Gastrocnemius medialis (tissue), 4 donors: Measurements from ENCODE around the gene THOC6. TPM values are rescaled to one million over a fixed set of nuclear protein-coding genes. Genes with fewer than 3 reads are reported as not detected.

Experiments
- ATAC-seq, 2 donors: fragments of 150-250 bp; one replicate each; pipeline ENCODE4 v1.9.1; 2016
- DNase-seq, 2 donors: peaks; one replicate each; pipeline ENCODE4 v3.0.0-alpha.2; 2019
- H3K27ac ChIP-seq, 4 donors: fragments of 200-600 bp; sonication (generic); 1 replicate in 1 of 4; 2 replicates in 3 of 4; pipeline ENCODE4 v1.5.1; 2016 to 2018; ENCODE audit warnings: mild to moderate bottlenecking in 2 of 4, moderate library complexity in 1 of 4
- H3K27me3 ChIP-seq, 3 donors: fragments of 200-600 bp; sonication (generic) in 2 of 3; 1 replicate in 1 of 3; 2 replicates in 2 of 3; pipeline versions ENCODE4 v1.5.1 to v1.6.0; 2016 to 2019; ENCODE audit warnings: mild to moderate bottlenecking in 1 of 3, moderate library complexity in 1 of 3
- H3K36me3 ChIP-seq, 2 donors: fragments of 200-600 bp; sonication (generic) in 1 of 2; one replicate each; pipeline ENCODE4 v1.5.1; 2017 to 2018
- H3K4me1 ChIP-seq, 2 donors: fragments of 200-600 bp; sonication (generic) in 1 of 2; one replicate each; pipeline ENCODE4 v1.5.1; 2016 to 2017; ENCODE audit warnings: mild to moderate bottlenecking in 2 of 2
- H3K4me3 ChIP-seq, 4 donors: fragments of 200-600 bp; sonication (generic) in 3 of 4; 1 replicate in 1 of 4; 2 replicates in 3 of 4; pipeline ENCODE4 v1.5.1; 2016 to 2019; ENCODE audit warnings: mild to moderate bottlenecking in 2 of 4
- H3K9me3 ChIP-seq, 3 donors: fragments of 200-600 bp; sonication (generic) in 2 of 3; 1 replicate in 1 of 3; 2 replicates in 2 of 3; pipeline ENCODE4 v1.5.1; 2016 to 2019
- POLR2A ChIP-seq, 2 donors: fragments of 450-650 bp; IDR thresholded peaks; one replicate each; pipeline ENCODE4 v1.6.1; 2017; ENCODE audit warnings: antibody characterized with exemption in 2 of 2, mild to moderate bottlenecking in 2 of 2, moderate library complexity in 2 of 2
- in situ Hi-C, 4 donors: fragments of 200-750 bp; cut with MboI; loops; one replicate each; pipeline versions ENCODE4 v1.15.0 to v1.8.0; 2017; ENCODE audit warnings: low sequenced_read_pairs in 4 of 4
- intact Hi-C: fragments of 100-400 bp; cut with DNase I; formaldehyde crosslinking; loops from one replicate; pipeline ENCODE4 v1.15.1; 2023; ENCODE audit warnings: low total_unique reads
- total RNA-seq, 4 donors: library from RNA; depleted of rRNA; stranded (reverse); fragments of >200 nt; gene quantifications; one replicate each; pipeline versions ENCODE4 v1.1.0 to v1.2.3, GENCODE V29; 2016
- TF ChIP-seq, protein P1 (sequence below), 5 experiments: fragments of 450-650 bp in 3 of 5; fragments of 200-600 bp in 2 of 5; sonication (generic) in 2 of 5; IDR thresholded peaks in 4 of 5; conservative IDR thresholded peaks in 1 of 5; 1 replicate in 4 of 5; 2 replicates in 1 of 5; pipeline ENCODE4 v1.5.1; 2016 to 2019; ENCODE audit warnings: antibody characterized with exemption in 5 of 5, mild to moderate bottlenecking in 3 of 5, moderate library complexity in 3 of 5

The THOC6 gene
- total RNA-seq, 4 donors from 2014 or later: 15.0 to 31.1 (median 21.5) TPM

- in situ Hi-C loops (no loop called here), intact Hi-C loops (no loop called here)
- ATAC-seq (no peak), DNase-seq (no peak)
- peaks cover 0 to 12% of the 10 kb centered on the region in 2 donors for H3K36me3 ChIP-seq
- no peak overlapping the region for H3K4me3 ChIP-seq
- H3K9me3 ChIP-seq: no peaks in the 10 kb centered on the region
- TF ChIP-seq POLR2A (IDR thresholded peaks at IDR 0.05): no peak
- TF ChIP-seq, protein P1, sequence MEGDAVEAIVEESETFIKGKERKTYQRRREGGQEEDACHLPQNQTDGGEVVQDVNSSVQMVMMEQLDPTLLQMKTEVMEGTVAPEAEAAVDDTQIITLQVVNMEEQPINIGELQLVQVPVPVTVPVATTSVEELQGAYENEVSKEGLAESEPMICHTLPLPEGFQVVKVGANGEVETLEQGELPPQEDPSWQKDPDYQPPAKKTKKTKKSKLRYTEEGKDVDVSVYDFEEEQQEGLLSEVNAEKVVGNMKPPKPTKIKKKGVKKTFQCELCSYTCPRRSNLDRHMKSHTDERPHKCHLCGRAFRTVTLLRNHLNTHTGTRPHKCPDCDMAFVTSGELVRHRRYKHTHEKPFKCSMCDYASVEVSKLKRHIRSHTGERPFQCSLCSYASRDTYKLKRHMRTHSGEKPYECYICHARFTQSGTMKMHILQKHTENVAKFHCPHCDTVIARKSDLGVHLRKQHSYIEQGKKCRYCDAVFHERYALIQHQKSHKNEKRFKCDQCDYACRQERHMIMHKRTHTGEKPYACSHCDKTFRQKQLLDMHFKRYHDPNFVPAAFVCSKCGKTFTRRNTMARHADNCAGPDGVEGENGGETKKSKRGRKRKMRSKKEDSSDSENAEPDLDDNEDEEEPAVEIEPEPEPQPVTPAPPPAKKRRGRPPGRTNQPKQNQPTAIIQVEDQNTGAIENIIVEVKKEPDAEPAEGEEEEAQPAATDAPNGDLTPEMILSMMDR (IDR thresholded peaks at IDR 0.05 in 4 of 5, conservative IDR thresholded peaks at IDR 0.05 in 1 of 5): no peak
- H3K4me1 ChIP-seq: peaks cover 4 to 6% of the 10 kb centered on the region in 2 donors
- H3K27ac ChIP-seq: no peak overlapping the region
- H3K27me3 ChIP-seq: peaks cover 9 to 12% (median 11%) of the 10 kb centered on the region in 3 donors
Observed at GRCh38 chr16:3007059-3007956, 16.5 kb upstream of the THOC6 start.

GRCh38 chr16:3007957-3008689 is 15.7 kb upstream of the THOC6 start:
- TF ChIP-seq POLR2A (IDR thresholded peaks at IDR 0.05): no peak
- TF ChIP-seq, protein P1 (IDR thresholded peaks at IDR 0.05 in 4 of 5, conservative IDR thresholded peaks at IDR 0.05 in 1 of 5): no peak
- Histone ChIP-seq H3K4me1 (peaks cover 4 to 6% of the 10 kb centered on the region in 2 donors), H3K4me3 (no peak overlapping the region), H3K27ac (no peak overlapping the region), H3K9me3 (no peaks in the 10 kb centered on the region), H3K36me3 (peaks cover 0 to 12% of the 10 kb centered on the region in 2 donors), H3K27me3 (peaks cover 18 to 20% (median 19%) of the 10 kb centered on the region in 3 donors)
- ATAC-seq: no peak
- intact Hi-C loops: no loop called here
- DNase-seq: no peak
- in situ Hi-C loops: no loop called here

DNA sequence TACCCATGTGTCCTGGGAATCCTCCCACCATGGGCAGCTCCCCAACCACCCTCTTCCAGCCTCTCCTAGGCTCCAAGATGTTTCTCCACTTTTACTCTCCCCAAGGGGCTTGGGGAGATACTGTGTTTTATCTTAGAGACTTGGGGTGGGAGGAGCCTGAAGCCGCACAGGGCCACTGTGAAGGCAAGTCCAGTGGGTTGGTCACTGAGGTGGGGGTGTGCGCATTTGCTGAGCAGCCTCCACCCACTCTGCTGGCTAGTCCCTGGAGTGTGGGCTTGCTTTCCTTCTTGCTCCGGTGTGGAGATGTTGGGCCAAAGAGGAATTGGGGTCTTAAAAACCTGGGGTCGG is 15.2 kb upstream of the THOC6 start:
- peaks cover 22 to 24% (median 24%) of the 10 kb centered on the region in 3 donors for H3K27me3 ChIP-seq
- DNase-seq (no peak), ATAC-seq (no peak)
- peaks cover 0 to 12% of the 10 kb centered on the region in 2 donors for H3K36me3 ChIP-seq
- H3K4me1 ChIP-seq: peaks cover 4 to 6% of the 10 kb centered on the region in 2 donors
- TF ChIP-seq, protein P1 (IDR thresholded peaks at IDR 0.05 in 4 of 5, conservative IDR thresholded peaks at IDR 0.05 in 1 of 5): no peak
- no peak for TF ChIP-seq POLR2A (IDR thresholded peaks at IDR 0.05)
- in situ Hi-C loops: no loop called here
- H3K4me3 ChIP-seq: no peak overlapping the region
- no peaks in the 10 kb centered on the region for H3K9me3 ChIP-seq
- H3K27ac ChIP-seq: no peak overlapping the region
- intact Hi-C loops: no loop called here

- Histone ChIP-seq H3K4me1 (peaks cover 4 to 5% of the 10 kb centered on the region in 2 donors), H3K27ac (no peak overlapping the region), H3K9me3 (no peaks in the 10 kb centered on the region), H3K27me3 (peaks cover 26 to 33% (median 32%) of the 10 kb centered on the region in 3 donors), H3K4me3 (no peak overlapping the region), H3K36me3 (peaks cover 0 to 12% of the 10 kb centered on the region in 2 donors)
- ATAC-seq: no peak
- TF ChIP-seq POLR2A (IDR thresholded peaks at IDR 0.05): no peak
- TF ChIP-seq, protein P1 (IDR thresholded peaks at IDR 0.05 in 4 of 5, conservative IDR thresholded peaks at IDR 0.05 in 1 of 5): no peak
- no peak for DNase-seq
- in situ Hi-C loops: no loop called here
- intact Hi-C loops: no loop called here
Observed at GRCh38 chr16:3009568-3010390, 14.1 kb upstream of the THOC6 start.
